Measurements from ENCODE around the gene NWD2. TPM values are rescaled to one million over a fixed set of nuclear protein-coding genes. Genes with fewer than 3 reads are reported as not detected.

Gene NWD2
- polyA plus RNA-seq, 1 donor from 2014 or later, result 0.06 TPM

DNA sequence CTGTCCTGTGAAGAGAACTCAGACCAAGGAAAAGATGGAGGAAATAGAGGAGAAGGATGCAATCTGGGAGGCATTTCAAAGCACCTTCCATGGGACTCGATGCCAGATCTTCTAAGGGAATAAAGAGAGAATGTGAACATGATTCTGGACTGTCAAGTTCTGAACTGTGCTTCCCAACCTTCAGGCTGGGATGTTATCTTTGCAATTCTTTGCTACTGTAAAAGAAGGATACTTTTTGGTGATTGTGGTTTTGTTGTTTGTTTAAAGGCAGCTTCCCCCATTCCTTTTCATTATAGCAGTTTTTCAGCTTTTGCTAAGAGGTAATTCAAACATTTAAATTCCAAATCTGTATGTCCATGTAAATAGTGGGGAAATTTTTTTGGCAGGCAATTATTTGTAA is 217.3 kb downstream of the NWD2 start:
- no peak overlapping the region for H3K27ac ChIP-seq (ENCODE audit: low read length)
- H2AFZ ChIP-seq (ENCODE audit: low read depth, low read length), result no peak overlapping the region
- no peaks in the 10 kb centered on the region for H3K27me3 ChIP-seq (ENCODE audit: insufficient read depth, low read depth, low read length)
- no peaks in the 10 kb centered on the region for H3F3A ChIP-seq (ENCODE audit: insufficient read depth, low read length, poor library complexity, severe bottlenecking)
- H3K79me2 ChIP-seq (replicated peaks; ENCODE audit: insufficient read depth, low read length), result no peaks in the 10 kb centered on the region
- H3K9me2 ChIP-seq (ENCODE audit: insufficient read depth, low read length), result no peaks in the 10 kb centered on the region
- no peaks in the 10 kb centered on the region for H4K20me1 ChIP-seq (ENCODE audit: insufficient read depth)
- no peak overlapping the region for H3K4me3 ChIP-seq (ENCODE audit: low read length)
- H3K9ac ChIP-seq (ENCODE audit: low read length), result no peak overlapping the region
- TF ChIP-seq RAD21 (conservative IDR thresholded peaks at IDR 0.05) (no peak), MXI1 (conservative IDR thresholded peaks at IDR 0.05; ENCODE audit: poor library complexity, severe bottlenecking) (no peak), SMC3 (conservative IDR thresholded peaks at IDR 0.05; ENCODE audit: poor library complexity) (no peak), EP300 (conservative IDR thresholded peaks at IDR 0.05; ENCODE audit: poor library complexity, severe bottlenecking) (no peak), TAF1 (IDR thresholded peaks at IDR 0.05; ENCODE audit: low read depth) (no peak)
- H3K4me2 ChIP-seq (ENCODE audit: low read length), result no peak overlapping the region
- no peaks in the 10 kb centered on the region for H3K9me3 ChIP-seq (ENCODE audit: low read length)
- H3K36me3 ChIP-seq (ENCODE audit: insufficient read depth, low read length), result no peaks in the 10 kb centered on the region

DNA sequence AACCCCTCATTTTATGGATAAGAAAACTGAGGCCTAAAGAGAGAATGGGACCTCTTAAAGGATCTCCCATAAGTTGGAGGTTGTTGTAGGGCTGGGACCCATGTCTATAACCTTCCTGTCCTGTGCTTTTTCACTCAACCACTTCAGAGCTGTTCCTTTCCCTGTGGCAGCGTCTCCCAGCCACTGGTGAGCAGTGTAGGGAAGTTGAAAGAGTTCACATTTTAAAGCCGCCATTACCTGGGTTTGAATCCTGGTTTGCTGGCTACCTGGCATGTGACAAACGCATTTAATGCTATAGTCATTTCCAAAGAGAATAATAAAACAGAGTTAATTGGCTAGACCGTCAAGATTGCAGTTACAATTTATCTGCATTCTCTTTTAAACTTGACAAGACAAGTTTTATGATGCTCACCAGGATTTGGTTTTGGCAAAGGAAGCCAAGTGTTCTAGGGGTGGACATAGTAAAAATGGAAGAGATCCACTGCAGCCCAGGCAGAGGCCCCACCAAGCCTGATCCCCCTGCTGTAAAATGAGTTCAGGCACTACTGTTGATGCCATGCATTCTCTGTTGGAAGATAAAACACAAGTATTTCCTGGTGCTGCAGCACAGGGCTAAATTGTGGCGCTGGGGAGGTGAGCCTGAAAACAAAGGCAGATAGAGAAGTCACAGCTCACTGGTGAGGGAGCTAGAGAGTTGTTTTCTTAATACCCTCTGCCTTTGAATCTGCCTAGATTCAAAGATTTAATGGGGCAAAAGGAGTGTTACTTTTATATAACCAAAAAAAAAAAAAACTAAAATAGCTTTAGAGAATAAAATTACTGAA is 218.7 kb downstream of the NWD2 start:
- Histone ChIP-seq H3K79me2 (replicated peaks; ENCODE audit: insufficient read depth, low read length) (no peaks in the 10 kb centered on the region), H3K9me2 (ENCODE audit: insufficient read depth, low read length) (no peaks in the 10 kb centered on the region), H3K9me3 (ENCODE audit: low read length) (no peaks in the 10 kb centered on the region), H2AFZ (ENCODE audit: low read depth, low read length) (no peak overlapping the region), H3F3A (ENCODE audit: insufficient read depth, low read length, poor library complexity, severe bottlenecking) (no peaks in the 10 kb centered on the region), H3K4me3 (ENCODE audit: low read length) (no peak overlapping the region), H3K4me2 (ENCODE audit: low read length) (no peak overlapping the region), H4K20me1 (ENCODE audit: insufficient read depth) (no peaks in the 10 kb centered on the region), H3K27ac (ENCODE audit: low read length) (no peak overlapping the region), H3K9ac (ENCODE audit: low read length) (no peak overlapping the region), H3K36me3 (ENCODE audit: insufficient read depth, low read length) (no peaks in the 10 kb centered on the region), H3K27me3 (ENCODE audit: insufficient read depth, low read depth, low read length) (no peaks in the 10 kb centered on the region)
- TF ChIP-seq POLR2AphosphoS5 (IDR thresholded peaks at IDR 0.05) (no peak), EP300 (conservative IDR thresholded peaks at IDR 0.05; ENCODE audit: poor library complexity, severe bottlenecking) (no peak), RAD21 (conservative IDR thresholded peaks at IDR 0.05) (no peak), TAF1 (IDR thresholded peaks at IDR 0.05; ENCODE audit: low read depth) (no peak), MXI1 (conservative IDR thresholded peaks at IDR 0.05; ENCODE audit: poor library complexity, severe bottlenecking) (no peak), SMC3 (conservative IDR thresholded peaks at IDR 0.05; ENCODE audit: poor library complexity) (no peak), EZH2 (IDR thresholded peaks at IDR 0.05; ENCODE audit: borderline replicate concordance, insufficient read depth, low read length, poor library complexity, severe bottlenecking) (no peak), CTCF (IDR thresholded peaks at IDR 0.05; ENCODE audit: poor library complexity, severe bottlenecking) (no peak)
- TF ChIP-seq, protein P1, sequence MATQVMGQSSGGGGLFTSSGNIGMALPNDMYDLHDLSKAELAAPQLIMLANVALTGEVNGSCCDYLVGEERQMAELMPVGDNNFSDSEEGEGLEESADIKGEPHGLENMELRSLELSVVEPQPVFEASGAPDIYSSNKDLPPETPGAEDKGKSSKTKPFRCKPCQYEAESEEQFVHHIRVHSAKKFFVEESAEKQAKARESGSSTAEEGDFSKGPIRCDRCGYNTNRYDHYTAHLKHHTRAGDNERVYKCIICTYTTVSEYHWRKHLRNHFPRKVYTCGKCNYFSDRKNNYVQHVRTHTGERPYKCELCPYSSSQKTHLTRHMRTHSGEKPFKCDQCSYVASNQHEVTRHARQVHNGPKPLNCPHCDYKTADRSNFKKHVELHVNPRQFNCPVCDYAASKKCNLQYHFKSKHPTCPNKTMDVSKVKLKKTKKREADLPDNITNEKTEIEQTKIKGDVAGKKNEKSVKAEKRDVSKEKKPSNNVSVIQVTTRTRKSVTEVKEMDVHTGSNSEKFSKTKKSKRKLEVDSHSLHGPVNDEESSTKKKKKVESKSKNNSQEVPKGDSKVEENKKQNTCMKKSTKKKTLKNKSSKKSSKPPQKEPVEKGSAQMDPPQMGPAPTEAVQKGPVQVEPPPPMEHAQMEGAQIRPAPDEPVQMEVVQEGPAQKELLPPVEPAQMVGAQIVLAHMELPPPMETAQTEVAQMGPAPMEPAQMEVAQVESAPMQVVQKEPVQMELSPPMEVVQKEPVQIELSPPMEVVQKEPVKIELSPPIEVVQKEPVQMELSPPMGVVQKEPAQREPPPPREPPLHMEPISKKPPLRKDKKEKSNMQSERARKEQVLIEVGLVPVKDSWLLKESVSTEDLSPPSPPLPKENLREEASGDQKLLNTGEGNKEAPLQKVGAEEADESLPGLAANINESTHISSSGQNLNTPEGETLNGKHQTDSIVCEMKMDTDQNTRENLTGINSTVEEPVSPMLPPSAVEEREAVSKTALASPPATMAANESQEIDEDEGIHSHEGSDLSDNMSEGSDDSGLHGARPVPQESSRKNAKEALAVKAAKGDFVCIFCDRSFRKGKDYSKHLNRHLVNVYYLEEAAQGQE (IDR thresholded peaks at IDR 0.05; ENCODE audit: borderline replicate concordance), result no peak
